Panc1 (cell line): ENCODE measurements around the gene GDPD5. TPM values are rescaled to one million over a fixed set of nuclear protein-coding genes. Genes with fewer than 3 reads are reported as not detected.

Source experiments
- ATAC-seq: fragments of 200-7000 bp; cut with Tn5 transposase; 2 replicates; pipeline ENCODE4 v1.9.1; 2020; ENCODE audit warnings: mild to moderate bottlenecking, moderate library complexity
- BruUV-seq: library from RNA; stranded (reverse); fragments of 400-500 nt; replicated peaks from 2 replicates; lab custom pipeline; 2021; lab: Mats Ljungman, UMichigan
- CTCF ChIA-PET: fragments of 300-600 bp; sonication (Branson Sonifier 250); formaldehyde crosslinking; loops from one replicate; lab custom pipeline; 2022; ENCODE audit warnings: antibody characterized with exemption; lab: Charles Lee
- POLR2A ChIA-PET: fragments of 300-600 bp; sonication (Branson Sonifier 250); formaldehyde crosslinking; loops from one replicate; lab custom pipeline; 2022; ENCODE audit warnings: antibody characterized with exemption; lab: Charles Lee
- DNase-seq: peaks from one replicate; pipeline ENCODE4 v3.0.0-alpha.2; 2010; ENCODE audit warnings: low read depth, low spot score
- H3K27ac ChIP-seq: 2 replicates; pipeline ENCODE4 v1.5.1; 2011; ENCODE audit warnings: mild to moderate bottlenecking, low read length, inconsistent platforms
- H3K27me3 ChIP-seq: fragments of 200-500 bp; sonication (Bioruptor generic); 2 replicates; pipeline ENCODE4 v1.6.0; 2014; ENCODE audit warnings: low read length, inconsistent platforms; ENCODE audit not compliant: control insufficient read depth, insufficient read depth
- H3K36me3 ChIP-seq: fragments of 200-500 bp; sonication (Bioruptor generic); 2 replicates; pipeline ENCODE4 v1.5.1; 2014; ENCODE audit warnings: inconsistent platforms, mild to moderate bottlenecking, low read length, moderate library complexity; ENCODE audit not compliant: control insufficient read depth, insufficient read depth
- H3K4me1 ChIP-seq: 2 replicates; pipeline ENCODE4 v1.5.1; 2011; ENCODE audit warnings: inconsistent platforms, mild to moderate bottlenecking, low read length, moderate library complexity; ENCODE audit not compliant: control insufficient read depth, insufficient read depth
- H3K4me3 ChIP-seq, 2 experiments: 2 replicates each; pipeline ENCODE4 v1.5.1; 2011 to 2012; ENCODE audit warnings: low read depth in 2 of 2, low read length in 2 of 2, mild to moderate bottlenecking in 2 of 2, inconsistent platforms in 1 of 2, moderate library complexity in 1 of 2
- H3K9me3 ChIP-seq: fragments of 200-500 bp; sonication (Bioruptor generic); 2 replicates; pipeline ENCODE4 v1.5.1; 2014; ENCODE audit warnings: low read depth, mild to moderate bottlenecking, inconsistent platforms, low read length, moderate library complexity; ENCODE audit not compliant: control insufficient read depth, insufficient read depth
- POLR2AphosphoS5 ChIP-seq: IDR thresholded peaks from 2 replicates; pipeline ENCODE4 v1.6.1; 2012; ENCODE audit warnings: mild to moderate bottlenecking, low read depth, low read length, moderate library complexity
- SIN3A ChIP-seq: IDR thresholded peaks from 2 replicates; pipeline ENCODE4 v1.6.1; 2012; ENCODE audit warnings: low read depth, mild to moderate bottlenecking, low read length, moderate library complexity, borderline replicate concordance; ENCODE audit not compliant: insufficient read depth
- TCF7L2 ChIP-seq: IDR thresholded peaks from 2 replicates; pipeline ENCODE4 v1.6.1; 2011; ENCODE audit warnings: mild to moderate bottlenecking, low read depth, low read length, inconsistent platforms
- in situ Hi-C: cut with HindIII; loops from 2 replicates; pipeline ENCODE4 v1.10.0; 2016; ENCODE audit warnings: low sequenced_read_pairs, low pct_unique_long_range_greater_than_20kb
- intact Hi-C: fragments of 100-400 bp; cut with micrococcal nuclease; formaldehyde crosslinking; loops from one replicate; pipeline ENCODE4 v1.10.0; 2022; ENCODE audit not compliant: unreplicated experiment
- total RNA-seq: library from RNA; stranded (reverse); gene quantifications from one replicate; pipeline ENCODE4 v1.2.1, GENCODE V29; 2021; ENCODE audit not compliant: unreplicated experiment
- TF ChIP-seq, protein P1 (sequence below), 2 experiments: IDR thresholded peaks; 2 replicates each; pipeline ENCODE4 v1.6.1; 2011 to 2012; ENCODE audit warnings: low read depth in 2 of 2, control low read depth in 1 of 2, low read length in 1 of 2, mild to moderate bottlenecking in 1 of 2, moderate library complexity in 1 of 2; ENCODE audit not compliant: insufficient read depth in 1 of 2
- TF ChIP-seq, protein P2 (sequence below): fragments of 450-650 bp; IDR thresholded peaks from 2 replicates; pipeline ENCODE4 v1.5.1; 2017; ENCODE audit warnings: mild to moderate bottlenecking

The GDPD5 gene
- total RNA-seq, 1 experiment from 2014 or later, result 6.0 TPM

DNA sequence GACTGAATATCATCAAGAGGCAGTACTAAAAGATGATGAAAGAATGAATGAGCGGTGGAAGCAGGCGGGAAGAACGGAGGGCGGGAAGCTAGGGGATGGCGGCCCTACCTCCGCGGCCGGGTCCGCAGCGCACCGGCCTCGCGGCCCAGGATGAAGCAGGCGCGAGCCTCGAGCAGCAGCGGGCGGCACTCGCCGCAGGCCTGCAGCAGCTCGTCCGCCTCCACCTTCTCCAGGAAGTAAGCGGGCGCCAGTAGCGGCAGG is 96.2 kb downstream of the GDPD5 start:
- Histone ChIP-seq H3K27ac (peak overlapping the region; percentile 30; the same call in 1 of the 2 replicates), H3K27me3 (no peaks in the 10 kb centered on the region), H3K4me3 (peak overlapping the region in 1 of 2 experiments; percentile 53; a peak in 3 of 4 replicates), H3K36me3 (no peaks in the 10 kb centered on the region), H3K4me1 (peaks cover 20% of the 10 kb centered on the region), H3K9me3 (no peaks in the 10 kb centered on the region)
- ChIA-PET POLR2A (no interaction called here), CTCF (interaction anchor here (0.6 kb wide), 1 partner anchor 67 kb away, joined by 3 read pairs; no protein-coding TSS in a partner anchor)
- TF ChIP-seq POLR2AphosphoS5, result no peak
- TF ChIP-seq, protein P1, sequence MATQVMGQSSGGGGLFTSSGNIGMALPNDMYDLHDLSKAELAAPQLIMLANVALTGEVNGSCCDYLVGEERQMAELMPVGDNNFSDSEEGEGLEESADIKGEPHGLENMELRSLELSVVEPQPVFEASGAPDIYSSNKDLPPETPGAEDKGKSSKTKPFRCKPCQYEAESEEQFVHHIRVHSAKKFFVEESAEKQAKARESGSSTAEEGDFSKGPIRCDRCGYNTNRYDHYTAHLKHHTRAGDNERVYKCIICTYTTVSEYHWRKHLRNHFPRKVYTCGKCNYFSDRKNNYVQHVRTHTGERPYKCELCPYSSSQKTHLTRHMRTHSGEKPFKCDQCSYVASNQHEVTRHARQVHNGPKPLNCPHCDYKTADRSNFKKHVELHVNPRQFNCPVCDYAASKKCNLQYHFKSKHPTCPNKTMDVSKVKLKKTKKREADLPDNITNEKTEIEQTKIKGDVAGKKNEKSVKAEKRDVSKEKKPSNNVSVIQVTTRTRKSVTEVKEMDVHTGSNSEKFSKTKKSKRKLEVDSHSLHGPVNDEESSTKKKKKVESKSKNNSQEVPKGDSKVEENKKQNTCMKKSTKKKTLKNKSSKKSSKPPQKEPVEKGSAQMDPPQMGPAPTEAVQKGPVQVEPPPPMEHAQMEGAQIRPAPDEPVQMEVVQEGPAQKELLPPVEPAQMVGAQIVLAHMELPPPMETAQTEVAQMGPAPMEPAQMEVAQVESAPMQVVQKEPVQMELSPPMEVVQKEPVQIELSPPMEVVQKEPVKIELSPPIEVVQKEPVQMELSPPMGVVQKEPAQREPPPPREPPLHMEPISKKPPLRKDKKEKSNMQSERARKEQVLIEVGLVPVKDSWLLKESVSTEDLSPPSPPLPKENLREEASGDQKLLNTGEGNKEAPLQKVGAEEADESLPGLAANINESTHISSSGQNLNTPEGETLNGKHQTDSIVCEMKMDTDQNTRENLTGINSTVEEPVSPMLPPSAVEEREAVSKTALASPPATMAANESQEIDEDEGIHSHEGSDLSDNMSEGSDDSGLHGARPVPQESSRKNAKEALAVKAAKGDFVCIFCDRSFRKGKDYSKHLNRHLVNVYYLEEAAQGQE (IDR thresholded peaks at IDR 0.05; ENCODE audit: insufficient read depth in 1 of 2, low read depth in 2 of 2, low read length in 1 of 2), result no peak
- no peak for TF ChIP-seq SIN3A
- TF ChIP-seq TCF7L2, result no peak
- TF ChIP-seq, protein P2, sequence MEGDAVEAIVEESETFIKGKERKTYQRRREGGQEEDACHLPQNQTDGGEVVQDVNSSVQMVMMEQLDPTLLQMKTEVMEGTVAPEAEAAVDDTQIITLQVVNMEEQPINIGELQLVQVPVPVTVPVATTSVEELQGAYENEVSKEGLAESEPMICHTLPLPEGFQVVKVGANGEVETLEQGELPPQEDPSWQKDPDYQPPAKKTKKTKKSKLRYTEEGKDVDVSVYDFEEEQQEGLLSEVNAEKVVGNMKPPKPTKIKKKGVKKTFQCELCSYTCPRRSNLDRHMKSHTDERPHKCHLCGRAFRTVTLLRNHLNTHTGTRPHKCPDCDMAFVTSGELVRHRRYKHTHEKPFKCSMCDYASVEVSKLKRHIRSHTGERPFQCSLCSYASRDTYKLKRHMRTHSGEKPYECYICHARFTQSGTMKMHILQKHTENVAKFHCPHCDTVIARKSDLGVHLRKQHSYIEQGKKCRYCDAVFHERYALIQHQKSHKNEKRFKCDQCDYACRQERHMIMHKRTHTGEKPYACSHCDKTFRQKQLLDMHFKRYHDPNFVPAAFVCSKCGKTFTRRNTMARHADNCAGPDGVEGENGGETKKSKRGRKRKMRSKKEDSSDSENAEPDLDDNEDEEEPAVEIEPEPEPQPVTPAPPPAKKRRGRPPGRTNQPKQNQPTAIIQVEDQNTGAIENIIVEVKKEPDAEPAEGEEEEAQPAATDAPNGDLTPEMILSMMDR, result no peak
- DNase-seq (no peak), ATAC-seq (no peak)
- intact Hi-C loops (no loop called here), in situ Hi-C loops (no loop called here)
- BruUV-seq, result no TSS peak

DNA sequence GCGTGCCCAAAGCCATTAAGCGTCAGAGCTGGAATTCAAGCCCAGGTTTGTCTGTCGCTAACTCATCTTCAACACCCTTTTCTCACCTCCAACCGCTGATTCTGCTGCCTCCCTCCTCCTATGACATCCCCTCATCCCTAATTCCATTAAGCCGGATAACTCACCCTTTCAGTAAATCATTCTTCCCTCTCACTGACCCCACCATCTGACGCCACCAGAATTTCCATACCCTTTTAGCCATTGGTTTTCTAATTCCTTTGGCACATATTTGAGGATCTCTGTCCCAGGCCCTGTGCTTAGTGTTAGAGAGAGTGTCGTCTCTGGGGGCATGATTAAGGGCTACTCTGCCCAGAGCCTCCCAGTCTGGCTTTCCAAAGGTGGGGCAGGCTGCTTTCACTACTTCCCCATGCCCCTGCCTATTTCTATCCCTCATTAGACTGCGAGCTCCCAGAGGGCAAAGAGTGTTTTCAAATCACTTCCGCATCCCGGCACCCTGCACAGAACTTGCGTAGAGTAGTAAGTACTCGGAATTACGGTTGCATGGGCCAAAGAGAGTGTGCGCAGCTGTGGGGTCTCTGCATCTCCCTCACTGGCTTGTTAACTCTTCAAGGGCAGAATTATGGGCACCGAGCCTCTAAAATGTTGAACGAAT is 96.6 kb downstream of the GDPD5 start:
- intact Hi-C loops, result no loop called here
- Histone ChIP-seq H3K27me3 (no peaks in the 10 kb centered on the region), H3K4me1 (peaks cover 20% of the 10 kb centered on the region), H3K27ac (peak overlapping the region; percentile 30), H3K9me3 (no peaks in the 10 kb centered on the region), H3K36me3 (no peaks in the 10 kb centered on the region), H3K4me3 (peak overlapping the region; percentile 36 to 55)
- ATAC-seq (no peak), DNase-seq (no peak)
- in situ Hi-C loops, result no loop called here
- TF ChIP-seq TCF7L2, result no peak
- no peak for TF ChIP-seq SIN3A
- TF ChIP-seq, protein P1 (IDR thresholded peaks at IDR 0.05; ENCODE audit: insufficient read depth in 1 of 2, low read depth in 2 of 2, low read length in 1 of 2), result no peak
- no peak for TF ChIP-seq POLR2AphosphoS5
- BruUV-seq, result no TSS peak
- ChIA-PET POLR2A (no interaction called here), CTCF (no interaction called here)
